Lung (tissue), 12 donors: ENCODE measurements around the gene TBPL1. TPM values are rescaled to one million over a fixed set of nuclear protein-coding genes. Genes with fewer than 3 reads are reported as not detected.
A peak's percentile ranks its signal among the peaks of the same experiment; 100 is the strongest.

Experiments
- ATAC-seq: fragments of 200-7000 bp; cut with Tn5 transposase; one replicate; pipeline ENCODE4 v1.9.1; 2020; ENCODE audit warnings: moderate number of reproducible peaks; ENCODE audit not compliant: insufficient read depth, low FRiP score
- DNase-seq, 3 donors: peaks; one replicate each; pipeline ENCODE4 v3.0.0-alpha.2; 2013 to 2017
- H3K27ac ChIP-seq, 2 donors: one replicate each; pipeline ENCODE4 v1.5.1; 2013; ENCODE audit warnings: mild to moderate bottlenecking in 2 of 2, moderate library complexity in 2 of 2, control low read depth in 1 of 2, inconsistent platforms in 1 of 2, low read depth in 1 of 2, low read length in 1 of 2
- H3K27me3 ChIP-seq, 3 donors: one replicate each; pipeline ENCODE4 v1.5.1; 2013; ENCODE audit warnings: low read length in 2 of 3; ENCODE audit not compliant: control insufficient read depth in 3 of 3, insufficient read depth in 3 of 3
- H3K36me3 ChIP-seq, 4 donors: one replicate each; pipeline ENCODE4 v1.5.1; 2013; ENCODE audit warnings: low read length in 4 of 4, mild to moderate bottlenecking in 1 of 4, moderate library complexity in 1 of 4; ENCODE audit not compliant: control insufficient read depth in 4 of 4, insufficient read depth in 4 of 4
- H3K4me1 ChIP-seq, 5 donors: one replicate each; pipeline ENCODE4 v1.5.1; 2013; ENCODE audit warnings: low read length in 5 of 5, mild to moderate bottlenecking in 2 of 5, moderate library complexity in 1 of 5; ENCODE audit not compliant: control insufficient read depth in 5 of 5, insufficient read depth in 5 of 5
- H3K4me3 ChIP-seq: one replicate; pipeline ENCODE4 v1.5.1; 2013; ENCODE audit warnings: mild to moderate bottlenecking, control low read depth, moderate library complexity
- H3K9ac ChIP-seq, 2 donors: one replicate each; pipeline ENCODE4 v1.5.1; 2013; ENCODE audit warnings: low read length in 2 of 2, control low read depth in 1 of 2; ENCODE audit not compliant: insufficient read depth in 1 of 2
- H3K9me3 ChIP-seq, 4 donors: one replicate each; pipeline ENCODE4 v1.5.1; 2013; ENCODE audit warnings: low read length in 3 of 4, mild to moderate bottlenecking in 1 of 4, moderate library complexity in 1 of 4; ENCODE audit not compliant: control insufficient read depth in 4 of 4, insufficient read depth in 3 of 4
- WGBS, 2 donors: extraction: QIAGEN DNeasy Blood & Tissue Kit; methylation state at CpG; one replicate each; pipeline ENCODE4 v1.1.7; 2013; 5-methylcytosine and 5-hydroxymethylcytosine counted together
- polyA plus RNA-seq, 2 donors: library from polyadenylated mRNA; stranded (reverse); fragments of 200-250 nt; gene quantifications; one replicate each; pipeline ENCODE4 v1.2.1, GENCODE V29; 2013
- total RNA-seq, 2 donors: library from RNA; depleted of rRNA in 1 of 2; stranded (reverse); fragments of >200 nt in 1 of 2; gene quantifications; one replicate each; pipeline ENCODE4 v1.2.1, GENCODE V29; 2014 to 2021
- TF ChIP-seq, protein P1 (sequence below): IDR thresholded peaks from 2 replicates; pipeline ENCODE4 v1.5.1; 2012; ENCODE audit warnings: mild to moderate bottlenecking; ENCODE audit errors: control extremely low read depth, extremely low read depth
- donor health status: control.
- donor health status: control.
- donor health status: Bipolar disorder and iron deficiency.
- donor health status: healthy.
- donor health status: DM: yes; HTN: yes; CAD: no.

TBPL1 gene
- total and polyA plus RNA-seq, 4 donors = 20.4 to 31.3 (median 23.0) TPM

DNA sequence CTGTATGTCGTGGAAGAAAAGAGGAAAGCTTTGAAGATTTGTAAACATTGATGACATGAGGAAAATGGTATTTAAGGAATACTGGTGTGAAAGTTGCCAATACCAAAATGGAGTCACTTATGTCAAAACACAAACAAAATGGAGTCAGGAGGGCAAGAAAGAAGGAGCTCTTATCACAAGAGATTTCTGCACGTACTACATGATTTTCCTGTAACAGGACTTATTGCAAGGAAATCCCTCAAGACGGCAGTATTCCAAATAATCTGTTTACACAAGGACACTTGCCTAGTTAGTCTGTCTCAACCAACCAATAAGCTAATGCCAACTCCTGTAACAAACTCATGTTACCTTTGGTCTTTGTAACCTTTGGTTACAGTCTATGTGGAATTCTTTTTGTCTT lies 69.6 kb downstream of the TBPL1 start:
- Histone ChIP-seq H3K9ac (no peak overlapping the region), H3K4me3 (no peak overlapping the region), H3K27me3 (no peaks in the 10 kb centered on the region), H3K36me3 (peaks cover 0 to 5% (median under 1%) of the 10 kb centered on the region in 4 donors), H3K9me3 (peaks cover 0 to 2% (median 0%) of the 10 kb centered on the region in 4 donors), H3K27ac (no peak overlapping the region), H3K4me1 (peaks cover 0 to 5% (median 0%) of the 10 kb centered on the region in 5 donors)
- TF ChIP-seq, protein P1, sequence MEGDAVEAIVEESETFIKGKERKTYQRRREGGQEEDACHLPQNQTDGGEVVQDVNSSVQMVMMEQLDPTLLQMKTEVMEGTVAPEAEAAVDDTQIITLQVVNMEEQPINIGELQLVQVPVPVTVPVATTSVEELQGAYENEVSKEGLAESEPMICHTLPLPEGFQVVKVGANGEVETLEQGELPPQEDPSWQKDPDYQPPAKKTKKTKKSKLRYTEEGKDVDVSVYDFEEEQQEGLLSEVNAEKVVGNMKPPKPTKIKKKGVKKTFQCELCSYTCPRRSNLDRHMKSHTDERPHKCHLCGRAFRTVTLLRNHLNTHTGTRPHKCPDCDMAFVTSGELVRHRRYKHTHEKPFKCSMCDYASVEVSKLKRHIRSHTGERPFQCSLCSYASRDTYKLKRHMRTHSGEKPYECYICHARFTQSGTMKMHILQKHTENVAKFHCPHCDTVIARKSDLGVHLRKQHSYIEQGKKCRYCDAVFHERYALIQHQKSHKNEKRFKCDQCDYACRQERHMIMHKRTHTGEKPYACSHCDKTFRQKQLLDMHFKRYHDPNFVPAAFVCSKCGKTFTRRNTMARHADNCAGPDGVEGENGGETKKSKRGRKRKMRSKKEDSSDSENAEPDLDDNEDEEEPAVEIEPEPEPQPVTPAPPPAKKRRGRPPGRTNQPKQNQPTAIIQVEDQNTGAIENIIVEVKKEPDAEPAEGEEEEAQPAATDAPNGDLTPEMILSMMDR = no peak
- DNase-seq (no peak), ATAC-seq (no peak)
- WGBS, 2 donors = 53 to 73% methylated on average over 3 of the region's 3 CpGs

DNA sequence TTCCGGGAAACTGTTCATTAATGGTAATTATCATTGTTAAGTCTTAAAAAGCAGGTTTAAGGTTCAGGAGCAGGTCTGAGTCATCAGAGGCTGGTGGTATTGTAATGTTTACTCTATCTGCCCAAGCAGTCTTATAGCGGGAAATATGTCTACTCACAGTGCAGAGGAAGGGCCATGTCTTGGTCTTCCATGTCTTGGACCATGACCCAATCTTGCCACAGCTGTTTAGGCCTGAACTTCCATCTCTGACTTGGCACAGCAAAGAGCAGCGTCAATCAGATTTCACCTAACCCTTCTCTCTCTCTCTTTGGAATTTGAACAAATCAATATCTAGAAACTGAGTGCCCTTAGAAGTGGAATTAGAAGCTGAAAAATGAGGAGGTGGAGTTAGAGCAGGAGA lies 73.6 kb downstream of the TBPL1 start:
- no peak overlapping the region for H3K9ac ChIP-seq
- H3K27me3 ChIP-seq = no peaks in the 10 kb centered on the region
- peak overlapping the region; percentile 6 for H3K4me3 ChIP-seq
- peaks cover 0 to 7% (median 1%) of the 10 kb centered on the region in 4 donors for H3K36me3 ChIP-seq
- TF ChIP-seq, protein P1 = no peak
- ATAC-seq (no peak), DNase-seq (no peak)
- H3K9me3 ChIP-seq = no peaks in the 10 kb centered on the region
- peaks cover 0 to 13% (median 2%) of the 10 kb centered on the region in 5 donors for H3K4me1 ChIP-seq
- no peak overlapping the region for H3K27ac ChIP-seq
- 95 to 96% methylated on average over 3 of the region's 3 CpGs for WGBS, 2 donors

DNA sequence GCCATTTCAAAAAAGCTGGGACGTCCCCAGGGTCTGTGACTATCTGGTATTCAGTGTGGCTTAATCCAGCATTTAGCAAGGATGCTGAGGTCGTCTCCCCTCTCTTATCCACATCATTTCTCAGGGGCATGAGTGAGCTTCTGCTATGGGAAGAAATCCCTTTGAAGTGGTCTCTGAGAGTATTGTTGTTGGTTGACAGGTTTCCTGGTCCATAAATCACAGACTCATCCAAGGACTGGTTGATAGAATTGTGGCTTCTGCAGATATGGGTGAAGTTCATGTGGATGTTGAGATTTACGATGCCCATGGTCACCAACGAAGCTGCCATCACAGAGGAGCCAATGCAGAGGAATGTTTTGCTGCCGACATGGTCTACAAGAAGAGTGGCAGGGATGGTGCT lies 75.4 kb downstream of the TBPL1 start:
- H3K27me3 ChIP-seq = no peaks in the 10 kb centered on the region
- ATAC-seq (no peak), DNase-seq (no peak)
- 87 to 93% methylated on average over 5 of the region's 5 CpGs for WGBS, 2 donors
- no peaks in the 10 kb centered on the region for H3K9me3 ChIP-seq
- H3K4me3 ChIP-seq = no peak overlapping the region
- peaks cover 0 to 7% (median 1%) of the 10 kb centered on the region in 4 donors for H3K36me3 ChIP-seq
- no peak overlapping the region for H3K27ac ChIP-seq
- H3K4me1 ChIP-seq = peaks cover 0 to 18% (median 2%) of the 10 kb centered on the region in 5 donors
- TF ChIP-seq, protein P1 = no peak
- H3K9ac ChIP-seq = no peak overlapping the region
